ELF-1 (cell line): ENCODE results near the gene IGSF9B.

Experiments
- DNase-seq: peaks from one replicate; pipeline ENCODE4 v3.0.0-alpha.2; 2016; ENCODE audit warnings: low read depth, low spot score

The IGSF9B gene

DNA sequence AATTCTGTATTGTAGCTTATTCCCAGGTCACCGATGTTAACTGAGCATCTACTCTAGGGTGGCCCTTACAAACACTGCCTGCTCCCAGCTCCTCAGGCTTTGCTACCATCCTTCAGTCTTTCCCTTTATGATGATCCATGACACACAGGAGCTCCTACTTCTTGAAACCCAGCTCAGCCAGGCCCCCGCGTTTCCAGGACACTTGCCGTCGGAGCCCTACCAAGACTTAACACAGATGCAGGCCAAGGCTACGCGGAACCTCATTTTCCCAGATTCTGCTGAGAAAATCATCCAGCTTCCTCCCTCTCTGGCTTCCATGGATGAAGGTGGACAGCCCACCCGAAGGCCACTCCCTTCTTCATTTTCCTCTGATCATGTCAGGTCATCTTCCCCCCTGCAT is 18.6 kb downstream of the IGSF9B start:
- DNase-seq, result no peak

DNA sequence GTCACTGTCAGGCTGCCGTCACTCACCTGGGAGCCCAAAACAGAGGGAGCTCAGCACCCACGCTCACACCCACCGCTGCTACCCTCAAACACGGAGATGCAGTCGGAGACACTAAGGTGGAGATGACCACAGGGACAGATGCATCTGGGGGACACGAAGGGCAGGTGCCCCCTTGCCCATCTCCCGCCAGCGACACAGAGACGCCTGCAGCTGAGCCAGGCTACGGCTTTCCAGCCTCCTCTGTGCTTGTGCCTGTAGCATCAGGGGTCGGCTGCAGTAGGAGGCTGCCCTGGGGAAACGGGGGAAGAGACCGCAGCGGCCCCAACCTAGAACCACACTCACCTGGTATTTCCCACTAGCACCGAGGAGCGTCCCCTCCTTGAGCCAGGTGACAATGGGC is 19.3 kb downstream of the IGSF9B start:
- no peak for DNase-seq

DNA sequence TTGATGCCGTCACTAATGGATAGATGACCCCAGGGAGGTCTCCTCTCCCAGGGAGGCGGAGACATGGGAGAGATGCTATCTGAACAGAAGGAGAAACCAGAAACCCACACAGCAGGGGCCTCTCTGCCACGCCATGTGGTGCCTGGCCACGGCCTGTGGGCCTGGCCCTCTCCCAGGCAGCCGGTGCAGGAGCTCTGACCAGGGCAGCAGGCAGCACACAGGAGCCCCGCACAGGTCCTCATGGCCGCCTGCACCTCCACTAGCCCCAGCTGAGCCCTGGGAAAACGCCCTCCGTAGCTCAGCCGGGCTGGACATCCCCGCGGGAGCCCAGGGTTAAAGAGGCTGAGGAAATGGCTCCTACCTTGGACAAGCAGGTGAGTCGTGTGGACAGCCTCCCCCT is 19.8 kb downstream of the IGSF9B start:
- DNase-seq, result no peak

DNA sequence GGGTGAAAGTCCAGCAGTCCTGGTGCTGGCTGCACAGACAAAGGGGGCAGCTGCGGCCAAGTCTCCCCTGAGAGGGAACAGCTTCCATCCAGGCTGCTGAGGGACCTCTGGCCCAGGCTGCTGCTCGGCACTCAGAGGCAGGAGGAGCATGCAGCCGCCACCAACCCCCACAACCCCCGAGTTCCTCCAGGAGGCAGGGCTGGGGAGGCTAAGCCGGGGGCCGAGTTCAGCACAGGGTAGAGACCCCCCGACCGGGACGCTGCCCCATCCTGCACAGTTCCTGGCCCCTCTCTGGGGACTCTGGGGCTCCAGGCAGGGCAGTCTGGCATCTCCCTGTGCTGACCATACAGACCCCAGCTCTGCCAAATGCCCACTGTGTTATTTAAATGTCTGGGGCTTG is 20.2 kb downstream of the IGSF9B start:
- DNase-seq, result no peak

DNA sequence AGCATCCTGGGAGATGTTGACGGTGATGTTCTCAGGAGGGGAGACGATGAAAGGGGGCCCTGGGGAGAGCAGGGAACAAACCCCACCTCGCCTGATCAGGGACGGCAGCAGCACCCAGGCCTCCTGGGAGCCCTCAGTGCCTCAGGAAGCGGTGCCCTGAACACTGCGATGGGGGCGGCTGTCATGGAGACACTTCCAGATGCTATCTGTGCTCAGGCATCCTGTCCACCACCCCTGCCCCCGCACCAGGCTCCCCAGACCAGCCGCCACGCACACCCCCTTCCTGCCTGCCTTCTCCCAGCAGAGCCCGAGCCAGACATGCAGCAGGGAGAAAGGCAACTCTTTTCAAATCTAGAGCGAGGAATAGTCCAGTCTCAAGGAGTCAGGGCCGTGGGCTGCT is 20.6 kb downstream of the IGSF9B start:
- DNase-seq, result no peak

DNA sequence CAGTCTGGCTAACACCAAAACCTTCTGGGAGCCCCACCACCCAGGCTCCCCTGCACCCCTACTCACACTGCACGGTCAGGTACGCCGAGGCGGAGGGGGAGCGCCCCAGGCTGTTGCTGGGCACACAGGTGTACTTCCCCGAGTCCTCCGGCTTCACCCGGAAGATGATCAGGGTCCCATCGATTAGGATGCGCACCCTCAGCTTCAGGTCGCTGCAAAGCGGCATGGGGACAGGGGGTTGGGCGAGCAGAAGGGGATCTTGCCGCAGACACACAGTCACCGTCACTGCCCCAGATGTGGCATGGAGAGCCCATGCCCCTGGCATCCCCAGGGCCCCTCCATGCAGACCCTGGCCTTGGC is 21.2 kb downstream of the IGSF9B start:
- no peak for DNase-seq

DNA sequence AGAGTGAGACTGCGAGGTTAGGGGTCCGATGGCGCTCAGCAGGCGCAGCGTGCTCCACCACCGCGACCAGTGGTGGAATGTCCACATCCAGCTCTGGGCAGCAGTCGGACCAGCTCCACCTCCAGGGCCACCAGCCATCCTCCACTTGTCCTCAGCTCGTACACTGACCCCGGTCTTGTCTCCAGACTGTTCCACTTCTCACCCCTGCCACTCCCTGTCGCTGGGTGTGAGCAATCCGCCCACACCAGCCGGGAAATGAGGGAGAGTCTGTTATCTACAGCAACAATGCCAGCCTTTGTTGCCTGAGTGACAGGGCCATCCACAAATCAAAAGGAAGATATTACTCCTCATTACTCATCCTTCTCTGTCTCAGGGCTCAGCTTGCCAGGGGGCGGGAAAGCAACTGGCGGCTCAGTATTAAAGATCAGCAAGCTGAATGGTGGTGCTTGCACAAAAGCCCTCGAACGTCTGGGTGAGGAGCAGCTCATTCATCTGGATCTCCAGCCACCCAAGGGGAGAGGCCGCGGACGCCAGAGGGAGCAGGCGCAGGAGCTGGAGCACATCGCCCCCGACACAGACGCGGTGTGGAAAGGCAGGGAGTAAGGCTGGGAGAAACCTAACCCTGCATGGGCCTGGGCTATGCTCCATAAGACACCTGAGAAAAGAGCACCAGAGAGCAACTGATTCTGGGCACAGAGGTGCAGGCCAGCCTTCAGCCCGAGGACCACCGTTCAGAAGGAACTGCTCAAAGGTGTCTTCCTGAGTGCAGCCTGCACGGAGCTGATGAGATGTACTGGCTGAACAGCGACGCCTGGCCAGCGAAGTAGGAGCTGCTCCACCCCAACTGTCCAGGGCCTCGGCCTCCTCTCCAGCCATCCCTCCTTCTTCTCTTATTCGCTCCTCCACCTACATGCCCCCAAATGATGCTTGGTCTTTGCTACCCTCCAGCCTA is 21.9 kb downstream of the IGSF9B start:
- DNase-seq, result peak; percentile 58

DNA sequence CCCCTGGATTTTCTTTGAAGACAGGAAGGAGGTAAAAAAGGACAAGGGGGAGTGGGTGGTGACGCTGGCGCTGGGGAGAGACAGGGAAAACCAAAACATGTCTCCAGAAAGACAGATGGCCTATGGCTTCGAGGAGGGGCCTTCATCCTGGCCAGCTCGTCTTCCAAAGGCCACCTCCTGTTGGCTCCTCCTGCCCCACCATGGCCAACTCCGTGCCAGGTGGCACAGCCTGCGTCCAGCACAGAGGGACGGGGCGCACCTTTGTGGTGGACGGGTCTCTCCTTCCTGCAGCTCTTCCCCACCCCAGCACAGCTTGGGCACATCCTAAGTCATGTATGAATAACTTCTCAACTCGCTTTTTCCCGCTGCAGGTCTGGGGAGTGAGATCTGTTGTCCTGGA is 22.7 kb downstream of the IGSF9B start:
- no peak for DNase-seq

DNA sequence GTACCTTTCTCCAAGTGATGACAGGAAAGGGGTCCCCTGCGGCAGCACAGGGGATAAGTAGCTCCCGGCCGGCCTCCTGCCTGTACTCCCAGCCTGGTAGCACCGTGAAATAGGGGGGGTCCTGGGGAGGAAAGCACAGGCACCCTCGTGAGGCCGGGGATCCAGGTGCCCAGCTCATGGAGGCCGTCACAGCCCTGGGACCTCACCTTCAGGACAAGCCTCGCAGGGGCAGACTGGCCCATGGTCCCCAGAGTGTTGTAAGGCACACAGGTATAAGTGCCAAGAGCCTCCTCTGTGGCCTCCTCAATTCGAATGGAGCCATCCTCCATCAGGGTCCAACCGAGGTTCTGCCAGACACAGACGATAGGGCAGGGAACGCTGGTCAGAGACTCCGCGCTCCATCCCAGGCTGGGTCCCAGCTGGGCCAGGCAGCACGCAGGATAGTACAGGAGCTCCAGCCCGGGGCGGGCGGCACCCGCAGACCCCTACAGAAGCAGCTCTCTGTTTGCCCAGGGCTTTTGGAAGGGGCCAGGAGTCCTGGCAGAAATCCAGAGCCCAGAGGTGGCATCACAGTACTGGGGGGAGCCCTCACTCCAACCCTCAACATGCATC is 25.2 kb downstream of the IGSF9B start:
- no peak for DNase-seq

DNA sequence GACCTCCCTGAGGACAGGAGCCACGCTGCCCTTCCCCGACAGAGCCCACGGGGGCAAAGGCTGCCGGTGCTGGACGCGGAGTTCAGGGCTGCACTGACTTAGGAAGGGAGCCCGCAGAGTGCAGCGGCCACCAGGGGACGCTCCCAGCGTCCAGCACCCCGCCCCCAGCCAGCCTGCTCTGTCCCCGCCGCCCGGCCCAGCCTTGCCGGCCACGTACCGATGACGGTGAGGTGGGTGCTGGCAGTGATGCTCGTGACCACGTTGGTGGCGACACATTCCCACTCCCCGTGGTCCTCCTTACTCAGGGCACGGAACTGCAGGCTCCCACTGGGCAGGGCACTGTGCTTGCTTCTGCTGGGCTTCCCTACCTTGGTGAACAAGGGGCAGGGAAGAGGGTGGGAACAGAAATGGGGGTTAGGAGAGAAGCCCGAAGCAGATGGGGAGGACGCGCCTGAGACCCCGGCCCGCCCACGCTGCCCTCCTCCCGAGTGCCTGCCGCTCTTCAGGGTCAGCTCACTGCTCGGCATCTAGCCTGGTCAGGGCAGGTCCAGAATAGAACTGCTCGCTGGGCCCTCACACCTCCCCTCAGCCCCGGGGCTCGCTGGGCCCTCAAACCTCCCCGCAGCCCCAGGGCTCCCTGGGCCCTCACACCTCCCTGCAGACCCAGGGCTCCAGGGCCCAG is 25.9 kb downstream of the IGSF9B start:
- peak; percentile 76 for DNase-seq

DNA sequence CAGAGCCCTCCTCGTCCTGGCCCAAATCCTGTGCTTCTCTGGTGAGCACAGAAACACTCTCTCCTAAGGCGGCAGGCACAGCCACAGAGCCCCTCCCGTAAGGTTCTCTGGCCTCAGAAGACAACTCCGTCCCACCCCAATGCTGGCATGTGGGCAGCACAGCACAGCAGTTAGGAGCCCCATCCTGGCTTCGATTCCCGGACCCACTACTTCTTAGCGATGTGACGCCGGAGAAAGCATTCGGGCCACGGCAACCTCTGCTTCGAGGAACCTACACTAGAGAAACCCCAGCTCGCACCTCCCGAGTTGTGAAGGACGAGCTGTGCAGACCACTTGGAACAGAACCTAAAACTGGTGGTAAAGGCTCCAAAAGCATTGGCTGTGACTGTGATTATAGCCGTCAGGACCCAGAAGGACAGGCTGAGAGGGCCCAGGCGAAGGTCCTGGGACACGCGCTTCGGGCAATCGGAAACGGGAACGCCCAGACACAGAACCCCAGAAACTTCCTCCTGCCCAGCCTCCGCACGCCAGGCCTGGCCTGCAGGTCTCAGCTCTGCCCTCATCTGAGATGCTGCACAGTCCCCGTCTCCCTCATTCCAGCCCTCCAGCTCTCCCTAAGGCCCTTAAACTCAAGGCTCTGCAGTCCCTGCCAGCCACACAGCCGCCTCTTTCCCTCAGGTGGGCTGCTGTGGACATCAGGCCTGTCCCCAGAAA is 26.6 kb downstream of the IGSF9B start:
- no peak for DNase-seq

DNA sequence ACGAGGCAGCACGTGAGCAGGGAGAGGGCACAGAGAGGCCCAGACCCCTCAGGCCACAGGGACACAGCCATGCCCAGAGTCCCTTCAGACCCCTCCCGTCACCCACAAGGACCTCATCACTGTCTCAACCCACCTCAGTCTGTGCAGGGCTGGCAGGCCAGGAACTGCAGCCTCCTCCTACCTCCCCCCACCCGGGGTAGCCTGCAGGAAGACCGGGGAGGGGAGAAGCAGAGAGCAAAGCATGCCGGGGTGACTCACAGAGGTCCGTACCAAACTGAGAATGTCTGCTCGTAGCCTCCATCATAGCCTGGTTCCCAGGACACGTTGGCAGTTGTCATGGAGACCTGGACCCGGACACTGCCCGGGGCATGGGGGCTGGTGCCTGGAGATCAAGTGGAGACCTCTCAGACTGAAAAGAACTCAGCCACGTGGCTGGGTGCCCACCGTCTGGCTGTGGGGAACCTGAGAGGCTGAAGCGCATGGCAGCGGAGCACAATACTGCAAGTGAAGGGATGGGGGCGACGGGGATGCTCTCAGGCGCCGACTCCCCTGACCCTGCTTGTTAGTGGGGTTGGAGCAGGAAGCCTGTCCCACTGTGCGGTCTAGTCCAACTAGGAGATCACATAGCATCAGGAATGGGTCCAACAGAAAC is 27.2 kb downstream of the IGSF9B start:
- DNase-seq, result no peak

DNA sequence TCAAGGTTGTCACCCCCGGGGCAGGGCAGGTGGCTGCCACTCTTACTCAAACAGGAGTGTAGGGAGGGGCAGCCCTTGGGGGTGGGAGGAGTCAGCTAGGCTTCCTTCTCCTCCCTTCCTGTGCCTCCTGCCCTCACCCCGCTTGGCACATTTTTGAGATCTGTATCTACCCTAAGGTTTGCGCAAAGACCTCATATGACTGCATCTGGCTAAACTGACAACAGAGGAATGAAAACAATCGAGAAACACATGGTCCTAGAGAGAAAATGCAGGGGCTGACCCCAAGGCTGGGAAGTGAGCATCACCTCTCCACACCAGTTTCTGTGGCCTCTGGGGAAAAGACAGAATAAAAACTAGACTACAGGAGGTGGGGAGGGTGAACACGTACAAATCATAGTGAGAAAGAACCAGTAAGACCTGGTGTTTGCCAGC is 28.1 kb downstream of the IGSF9B start:
- DNase-seq, result peak; percentile 55

DNA sequence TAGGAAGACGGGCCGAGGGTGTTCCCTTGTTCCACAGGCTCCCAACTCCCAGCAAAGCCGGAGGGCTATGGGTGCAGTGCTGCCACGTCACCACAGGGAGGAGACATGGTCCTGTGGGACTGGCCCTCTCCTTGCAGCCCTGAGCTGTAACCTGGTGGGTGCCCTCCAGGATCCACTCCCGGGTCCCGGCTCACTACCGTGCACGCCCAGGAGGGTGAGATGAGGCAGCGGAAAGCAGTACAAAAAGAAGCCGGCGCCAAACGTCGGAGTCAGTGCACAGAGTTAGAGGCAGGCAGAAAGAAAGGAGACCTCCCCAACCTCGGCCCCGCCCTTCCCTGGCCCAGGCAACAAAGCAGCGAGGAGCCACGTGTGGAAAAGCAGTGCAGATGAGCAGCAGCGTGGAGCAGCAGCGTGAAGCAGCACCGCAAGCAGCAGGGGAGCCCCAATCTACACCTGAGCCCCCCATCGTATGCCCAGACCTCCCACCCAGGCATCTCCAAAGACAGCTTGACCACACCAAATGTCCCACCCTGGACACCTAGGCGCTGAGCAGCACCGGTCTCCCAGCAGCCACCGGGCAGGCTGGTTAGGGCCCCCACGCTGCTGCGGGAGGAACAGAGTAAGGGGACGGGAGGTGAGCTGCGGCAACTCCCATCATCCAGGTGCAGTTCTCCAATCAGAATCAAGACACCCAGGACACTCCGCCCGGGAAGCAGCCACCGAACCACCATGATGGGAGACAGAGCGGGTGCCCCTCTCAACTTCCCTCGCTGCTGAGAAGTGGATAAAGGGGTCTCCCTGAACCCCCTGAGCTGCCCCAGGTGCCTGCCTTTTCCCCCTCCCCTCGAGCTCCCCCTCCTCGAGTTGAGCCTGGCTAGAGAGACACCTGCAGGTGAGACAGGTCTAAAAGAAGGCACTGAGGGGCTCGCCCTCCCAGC is 28.8 kb downstream of the IGSF9B start:
- peak; percentile 90 for DNase-seq

DNA sequence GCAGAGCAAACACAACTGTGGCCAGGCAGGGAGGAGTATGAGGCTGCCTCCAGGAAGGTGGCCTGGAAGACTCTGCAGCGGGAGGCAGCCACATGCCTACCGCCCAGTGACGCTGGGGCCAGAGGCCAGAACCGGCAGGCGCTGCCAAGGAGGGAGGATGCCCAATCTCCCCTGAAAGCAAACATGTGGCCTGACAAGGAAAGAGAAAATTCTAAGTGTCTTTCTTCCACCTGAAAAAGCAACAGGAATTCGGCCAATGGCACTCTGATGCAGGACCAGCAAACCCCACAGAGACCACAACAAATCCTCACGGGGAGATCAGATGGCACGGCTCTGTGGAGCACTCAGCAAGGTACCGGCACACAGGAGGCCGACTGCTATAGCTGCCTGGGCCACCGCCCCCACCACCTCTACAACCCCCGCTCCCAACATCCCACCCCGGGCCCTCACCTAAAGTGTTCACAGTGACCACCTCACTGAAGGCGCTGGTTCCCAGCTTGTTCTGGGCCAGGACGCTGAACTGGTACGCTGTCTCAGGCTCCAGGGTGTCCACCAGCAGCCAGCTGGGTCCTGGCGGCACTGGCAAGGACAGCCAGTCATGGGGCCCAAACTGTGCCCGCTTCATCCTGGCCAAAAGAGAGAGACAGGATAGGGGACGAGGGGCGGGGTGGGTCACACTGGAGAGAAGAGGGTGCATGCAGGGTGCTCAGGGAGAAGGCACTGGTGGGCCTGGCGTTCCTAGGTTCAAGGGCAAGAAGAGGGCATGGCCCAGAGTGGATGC is 30.1 kb downstream of the IGSF9B start:
- no peak for DNase-seq

DNA sequence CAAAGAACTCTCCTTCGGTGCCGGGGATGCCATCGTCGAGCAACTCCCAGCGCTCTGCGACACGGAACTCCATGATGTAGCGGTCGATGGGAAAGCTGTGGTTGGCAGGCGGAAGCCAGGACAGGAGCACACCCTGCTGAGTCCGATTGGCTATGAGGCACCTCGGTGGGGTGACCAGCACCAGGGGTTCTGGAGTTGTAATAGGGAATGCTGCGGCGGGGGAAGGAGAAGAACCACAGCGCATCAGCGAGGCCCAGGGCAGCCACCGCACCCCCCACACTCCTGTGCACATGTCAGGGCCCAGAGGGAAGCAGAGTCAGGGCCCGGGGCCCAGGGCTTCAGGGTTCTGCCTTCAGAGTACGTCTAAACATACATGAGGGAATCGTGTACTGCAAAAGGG is 31.0 kb downstream of the IGSF9B start:
- DNase-seq, result no peak

DNA sequence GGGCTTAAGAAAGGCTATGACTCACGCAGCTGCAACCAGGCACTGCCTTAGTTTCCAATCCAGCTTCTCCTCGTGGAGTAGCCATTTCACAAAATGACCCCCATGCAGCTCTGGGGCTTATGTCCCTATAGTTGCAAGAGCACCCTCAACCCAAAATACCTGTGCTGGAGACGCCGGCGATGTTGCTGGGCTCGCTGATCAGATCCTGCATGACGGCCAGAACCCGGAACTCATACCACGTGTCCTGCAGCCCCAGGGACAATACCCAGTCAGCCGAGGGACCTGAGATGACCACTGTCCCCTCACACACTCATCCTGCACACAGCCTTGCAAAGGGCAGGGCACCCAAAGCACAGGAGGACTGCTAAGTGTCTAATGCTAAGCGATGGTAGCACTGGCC is 32.1 kb downstream of the IGSF9B start:
- no peak for DNase-seq

DNA sequence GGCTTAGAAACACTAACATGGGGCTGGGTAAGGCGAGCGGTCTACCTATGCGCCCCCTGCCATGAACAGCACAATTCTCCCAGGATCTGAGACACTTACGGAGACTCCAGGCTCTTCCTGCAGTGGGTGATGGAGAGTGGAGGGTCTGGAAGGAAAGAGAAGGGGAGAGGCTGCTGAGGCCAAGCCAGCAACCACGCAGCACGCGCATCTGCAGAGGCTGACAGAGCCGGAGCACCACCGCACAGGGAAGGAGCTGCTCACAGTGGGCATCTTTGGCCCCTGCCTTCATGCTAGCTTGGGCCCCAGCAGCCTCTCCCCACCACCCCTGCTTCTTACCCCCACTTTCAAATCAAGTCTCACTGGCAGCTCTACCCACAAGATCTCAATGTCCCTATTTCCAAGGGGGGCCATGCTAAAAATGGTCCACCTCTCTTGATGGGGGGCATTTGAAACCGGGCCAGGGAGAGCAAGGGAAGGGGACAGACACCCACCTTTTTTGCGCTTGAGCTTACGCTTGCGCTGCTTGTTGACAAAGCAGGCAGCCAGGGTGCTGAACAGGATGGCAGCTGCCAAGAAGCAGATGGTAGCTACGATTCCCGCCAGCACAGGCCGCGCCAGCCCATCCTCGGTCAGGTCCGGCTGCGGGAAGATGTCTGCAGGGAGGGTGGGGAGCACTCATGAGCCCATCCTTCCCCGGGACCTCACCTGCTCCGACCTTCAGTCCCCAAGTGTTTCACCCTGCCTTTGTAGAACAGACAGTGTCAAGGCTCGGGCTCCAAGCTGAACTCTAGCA is 34.5 kb downstream of the IGSF9B start:
- DNase-seq, result no peak

DNA sequence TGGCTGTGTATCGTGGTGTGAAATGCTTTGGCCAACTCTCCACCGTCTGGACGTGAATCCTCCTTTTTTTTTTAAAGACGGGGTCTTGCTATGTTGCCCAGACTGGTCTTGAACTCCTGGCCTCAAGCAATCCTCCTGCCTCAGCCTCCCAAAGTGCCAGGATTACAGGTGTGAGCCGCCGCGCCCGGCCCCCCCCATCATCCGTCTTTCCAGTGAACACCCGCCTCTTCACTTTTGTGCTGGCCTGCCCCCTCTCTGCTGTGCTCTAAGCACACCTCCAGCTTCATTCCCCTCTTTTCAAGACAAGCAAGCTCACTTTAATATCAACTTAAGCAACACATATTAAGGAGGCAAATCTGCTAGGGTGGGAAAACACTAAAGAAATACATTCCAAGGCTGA is 35.3 kb downstream of the IGSF9B start:
- no peak for DNase-seq
